H54 (cell line): Measurements from ENCODE around the gene EPS15.

Experiments
- DNase-seq: peaks from one replicate; pipeline ENCODE4 v3.0.0; 2011; ENCODE audit warnings: low spot score, mixed read lengths; ENCODE audit not compliant: insufficient read length
- FAIRE-seq: peaks from 3 replicates; lab custom pipeline; 2011; peaks lifted over from hg19 to GRCh38; lab: Jason Lieb, UNC
- POLR2A ChIP-seq: IDR thresholded peaks from 2 replicates; pipeline ENCODE4 v1.6.1; 2011; ENCODE audit warnings: low read depth, mild to moderate bottlenecking, low read length

The EPS15 gene

GRCh38 chr1:51311826-51312225, 207.2 kb downstream of the EPS15 start:
- DNase-seq = no peak
- no peak for FAIRE-seq
- no peak for TF ChIP-seq POLR2A

GRCh38 chr1:51310871-51311613, 208.0 kb downstream of the EPS15 start:
- FAIRE-seq (no peak), DNase-seq (no peak)
- TF ChIP-seq POLR2A = no peak

GRCh38 chr1:51309291-51309690, 209.8 kb downstream of the EPS15 start:
- no peak for TF ChIP-seq POLR2A
- no peak for DNase-seq
- no peak for FAIRE-seq

DNA sequence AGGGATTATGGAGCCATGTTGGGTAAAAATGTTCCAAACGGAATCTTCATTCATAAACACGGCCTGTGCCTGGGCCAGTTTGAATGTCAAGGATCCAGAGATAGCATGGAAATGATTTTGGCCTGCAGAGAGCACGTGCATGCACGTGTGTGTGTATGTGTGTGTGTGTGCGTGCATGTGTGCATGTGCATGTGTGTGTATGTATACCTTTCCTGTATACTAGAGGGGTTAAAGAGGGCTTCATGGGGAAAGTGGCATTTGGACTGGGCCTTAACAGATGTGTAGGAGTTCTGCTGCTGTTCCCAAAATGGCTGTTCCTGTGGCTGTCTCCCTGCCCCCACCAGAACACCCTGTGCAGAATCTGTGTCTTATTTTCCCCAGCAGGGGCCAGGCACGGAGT, 210.4 kb downstream of the EPS15 start:
- no peak for TF ChIP-seq POLR2A
- FAIRE-seq = no peak

DNA sequence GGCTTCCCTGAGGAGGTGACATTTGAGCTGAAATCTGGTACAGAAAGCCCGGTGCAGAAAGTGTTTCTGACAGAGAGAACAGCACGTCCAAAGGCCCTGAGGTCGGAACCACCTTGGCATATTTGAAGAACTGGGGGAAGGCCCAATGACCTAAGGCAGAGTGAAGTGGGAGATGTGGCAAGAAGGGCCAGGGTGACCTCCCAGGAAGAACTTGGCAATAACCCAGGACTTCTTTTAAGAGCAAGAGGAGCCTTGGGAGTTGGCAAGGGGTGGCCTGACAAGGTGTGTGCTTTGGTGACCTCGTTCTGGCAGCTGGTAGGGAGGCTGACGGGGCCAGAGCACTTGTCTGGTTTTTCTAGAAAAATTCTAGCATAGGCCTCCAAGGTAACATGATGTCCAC, 212.1 kb downstream of the EPS15 start:
- DNase-seq (no peak), FAIRE-seq (no peak)
- no peak for TF ChIP-seq POLR2A

More for the DNA sequence above, 210.4 kb downstream of the EPS15 start:
- no peak for DNase-seq

GRCh38 chr1:51305371-51305823, 213.7 kb downstream of the EPS15 start:
- DNase-seq (no peak), FAIRE-seq (no peak)
- TF ChIP-seq POLR2A = no peak

DNA sequence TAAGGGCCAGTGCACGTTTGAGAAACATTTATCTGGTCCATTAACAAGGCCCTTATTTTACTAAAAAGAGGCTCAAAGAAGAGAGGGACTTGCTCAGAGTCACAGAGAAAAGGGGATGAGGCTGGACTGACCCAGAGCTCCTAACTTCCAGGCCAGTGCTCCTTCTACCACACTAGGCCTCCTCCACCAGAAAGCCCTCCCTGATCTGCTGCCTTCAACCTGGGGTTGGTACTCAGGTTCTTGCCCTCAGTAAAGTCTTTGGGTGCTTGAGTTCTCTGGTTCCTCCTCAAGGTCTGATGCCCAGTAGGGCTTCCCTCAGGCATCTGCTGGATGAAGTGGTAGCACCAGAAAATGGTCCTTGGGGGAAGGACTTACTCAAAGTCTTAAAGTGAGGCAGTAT, 214.7 kb downstream of the EPS15 start:
- no peak for TF ChIP-seq POLR2A
- no peak for FAIRE-seq
- DNase-seq = no peak
